Measurements from ENCODE around the gene SMAP2.
"Not testable (repeated sequence)": the region's sequence is repeated elsewhere in the genome, so short reads cannot be mapped to it uniquely, and the experiment has no call there.

SMAP2 gene

DNA sequence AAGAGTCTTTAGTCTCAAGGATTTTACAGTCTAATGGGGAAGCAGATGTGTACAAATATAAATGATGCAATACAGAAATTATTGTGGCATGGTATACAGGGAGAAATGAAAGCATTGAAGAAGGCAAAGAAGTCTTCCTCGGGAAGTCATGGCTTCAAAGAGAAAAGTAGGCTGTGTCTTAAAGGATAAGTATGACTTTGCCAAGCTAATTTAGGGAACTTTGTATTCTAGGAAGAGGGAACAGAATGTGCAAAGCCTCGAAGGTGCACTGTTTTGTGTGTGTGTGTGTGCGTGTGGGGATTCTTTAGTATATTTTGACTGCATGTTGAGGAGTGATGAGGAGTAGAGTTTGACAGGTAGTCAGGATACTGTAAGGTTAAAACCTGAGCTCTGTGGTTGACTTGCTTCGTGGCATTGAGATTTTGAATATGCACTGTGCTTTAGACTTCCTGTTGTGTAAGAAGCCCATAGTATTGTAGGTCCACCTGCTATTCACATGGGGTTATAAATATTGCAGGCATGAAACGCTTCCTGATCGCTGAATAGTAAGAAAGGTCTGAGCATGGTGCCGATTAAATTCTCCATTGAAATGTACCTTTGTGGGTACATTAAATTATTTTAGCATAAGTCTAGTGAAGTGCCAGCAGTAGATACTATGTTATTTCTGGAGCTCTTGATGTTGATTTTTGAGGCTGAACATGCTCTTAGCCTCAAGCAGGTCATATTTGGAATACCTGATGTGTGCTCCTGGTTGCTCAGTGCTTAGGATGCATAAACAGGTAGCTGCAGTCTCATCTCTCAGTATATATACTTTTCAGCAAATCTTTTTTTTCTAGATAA, 8.0 kb downstream of the SMAP2 start:
- Mint-ChIP-seq H3K27ac (peak overlapping the region; percentile 85), H3K9me3 (no peaks in the 10 kb centered on the region), H3K36me3 (ENCODE audit: low read depth) (peaks cover 79% of the 10 kb centered on the region), H3K4me1 (ENCODE audit: low read depth) (peaks cover 84% of the 10 kb centered on the region), H3K27me3 (no peaks in the 10 kb centered on the region), H3K4me3 (peak overlapping the region; percentile 41)
- intact Hi-C loops (cut with micrococcal nuclease) = no loop called here

DNA sequence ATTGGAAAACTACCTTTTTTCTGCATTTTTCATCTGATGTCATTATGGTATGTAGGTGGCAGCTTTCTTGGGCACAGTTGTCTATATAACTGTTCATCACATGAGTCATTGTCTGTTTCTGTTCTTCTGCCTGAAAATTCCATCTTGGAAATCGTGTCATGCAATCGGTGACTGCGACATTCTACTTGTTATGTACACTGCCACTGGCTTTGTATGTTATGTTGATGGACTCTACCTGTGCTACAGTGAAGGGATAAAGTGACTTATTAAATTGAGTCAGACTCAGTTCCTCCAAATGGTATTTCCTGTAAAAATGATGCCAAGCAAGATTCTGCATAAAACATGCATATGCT, 8.6 kb downstream of the SMAP2 start:
- H3K36me3 Mint-ChIP-seq (ENCODE audit: low read depth) = peaks cover 73% of the 10 kb centered on the region
- H3K27ac Mint-ChIP-seq = peak overlapping the region; percentile 85
- no peak overlapping the region for H3K4me3 Mint-ChIP-seq
- H3K4me1 Mint-ChIP-seq (ENCODE audit: low read depth) = peaks cover 83% of the 10 kb centered on the region
- H3K9me3 Mint-ChIP-seq = no peaks in the 10 kb centered on the region
- intact Hi-C loops (cut with micrococcal nuclease) = no loop called here
- no peaks in the 10 kb centered on the region for H3K27me3 Mint-ChIP-seq

DNA sequence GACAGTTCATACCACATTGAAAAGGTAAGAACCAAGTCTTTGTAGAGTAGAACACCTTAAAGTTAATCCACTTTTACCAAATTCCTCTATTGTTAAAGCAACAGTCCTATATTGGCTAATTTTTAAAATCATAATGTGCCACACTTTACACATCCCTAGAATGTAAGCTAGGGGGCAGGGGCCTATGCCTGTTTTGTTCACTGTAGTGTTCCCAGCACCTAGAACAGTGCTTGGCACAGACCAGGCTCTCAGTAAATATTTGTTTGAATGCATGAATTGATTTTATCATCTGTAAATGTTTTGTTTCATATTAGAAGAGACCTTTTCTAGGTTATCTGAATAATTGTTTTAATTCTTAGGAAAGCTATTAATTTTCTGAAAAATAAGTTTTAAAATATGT, 9.1 kb downstream of the SMAP2 start:
- no peaks in the 10 kb centered on the region for H3K27me3 Mint-ChIP-seq
- H3K4me3 Mint-ChIP-seq = no peak overlapping the region
- peak overlapping the region; percentile 99 for H3K27ac Mint-ChIP-seq
- H3K4me1 Mint-ChIP-seq (ENCODE audit: low read depth) = peaks cover 82% of the 10 kb centered on the region
- no peaks in the 10 kb centered on the region for H3K9me3 Mint-ChIP-seq
- intact Hi-C loops (cut with micrococcal nuclease) = no loop called here
- peaks cover 68% of the 10 kb centered on the region for H3K36me3 Mint-ChIP-seq (ENCODE audit: low read depth)

DNA sequence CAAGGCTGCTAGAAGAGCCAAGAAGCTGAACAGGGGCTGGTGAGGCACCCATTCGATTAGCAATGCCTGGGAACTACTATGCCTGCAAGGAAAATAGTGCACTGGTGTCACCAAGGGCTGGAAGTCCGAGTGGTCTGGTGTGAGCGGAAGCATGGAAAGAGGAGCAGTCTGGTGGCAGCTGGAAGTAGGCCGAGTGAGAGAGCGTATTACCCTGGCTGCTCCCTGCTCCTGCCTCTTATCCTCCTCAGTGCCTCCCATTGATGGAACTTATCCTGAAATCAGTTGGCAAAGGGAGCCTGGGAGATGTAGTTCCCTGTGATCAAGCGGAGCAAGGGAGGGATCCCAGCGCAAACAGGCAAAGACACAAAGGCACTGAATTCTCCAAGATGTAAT, 9.6 kb downstream of the SMAP2 start:
- Mint-ChIP-seq H3K9me3 (no peaks in the 10 kb centered on the region), H3K36me3 (ENCODE audit: low read depth) (peaks cover 67% of the 10 kb centered on the region), H3K4me3 (peak overlapping the region; percentile 63), H3K27ac (peak overlapping the region; percentile 99), H3K27me3 (no peaks in the 10 kb centered on the region), H3K4me1 (ENCODE audit: low read depth) (peaks cover 81% of the 10 kb centered on the region)
- intact Hi-C loops (cut with micrococcal nuclease) = no loop called here

DNA sequence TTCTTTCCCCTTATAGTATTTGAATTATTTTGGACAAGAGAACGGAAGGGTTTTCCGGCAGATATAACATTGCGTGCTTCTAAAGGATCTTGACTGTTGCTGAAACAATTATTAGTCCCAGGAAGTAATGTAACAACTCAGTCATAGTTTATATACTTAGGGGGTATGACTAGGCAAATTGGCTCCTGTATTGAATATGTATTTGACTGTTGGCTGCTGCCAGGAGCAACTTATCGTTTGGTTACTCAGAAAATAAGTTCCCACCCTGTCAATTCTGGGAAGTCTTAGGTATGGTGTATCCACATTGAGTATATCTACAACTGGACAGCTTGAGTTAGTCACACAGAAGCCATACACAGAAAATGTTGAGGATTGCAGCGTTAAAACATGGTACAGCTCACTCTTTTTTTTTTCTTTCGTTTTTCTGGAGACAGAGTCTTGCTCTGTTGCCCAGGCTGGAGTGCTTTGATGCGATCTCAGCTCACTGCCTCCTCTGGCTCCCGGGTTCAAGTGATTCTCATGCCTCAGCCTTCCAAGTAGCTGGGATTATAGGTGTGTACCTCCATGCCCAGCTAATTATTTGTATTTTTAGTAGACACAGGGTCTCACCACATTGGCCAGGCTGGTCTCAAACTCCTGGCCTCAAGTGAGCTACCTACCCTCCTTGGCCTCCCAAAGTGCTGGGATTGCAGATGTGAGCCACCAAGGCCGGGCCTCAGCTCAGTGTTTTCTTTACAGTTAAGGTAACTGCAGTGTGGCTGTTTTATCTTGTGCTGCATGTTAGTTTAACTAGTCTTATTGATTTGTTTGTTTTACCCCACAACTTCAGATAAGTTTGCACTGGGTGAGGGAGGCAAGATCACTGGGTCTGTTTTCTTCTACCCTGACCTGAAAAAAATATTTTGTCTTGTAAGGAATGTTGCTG, 10.2 kb downstream of the SMAP2 start:
- Mint-ChIP-seq H3K27ac (peak overlapping the region; percentile 99), H3K4me3 (peak overlapping the region; percentile 63), H3K9me3 (no peaks in the 10 kb centered on the region), H3K4me1 (ENCODE audit: low read depth) (peaks cover 81% of the 10 kb centered on the region), H3K36me3 (ENCODE audit: low read depth) (peaks cover 67% of the 10 kb centered on the region), H3K27me3 (no peaks in the 10 kb centered on the region)
- intact Hi-C loops (cut with micrococcal nuclease) = no loop called here

DNA sequence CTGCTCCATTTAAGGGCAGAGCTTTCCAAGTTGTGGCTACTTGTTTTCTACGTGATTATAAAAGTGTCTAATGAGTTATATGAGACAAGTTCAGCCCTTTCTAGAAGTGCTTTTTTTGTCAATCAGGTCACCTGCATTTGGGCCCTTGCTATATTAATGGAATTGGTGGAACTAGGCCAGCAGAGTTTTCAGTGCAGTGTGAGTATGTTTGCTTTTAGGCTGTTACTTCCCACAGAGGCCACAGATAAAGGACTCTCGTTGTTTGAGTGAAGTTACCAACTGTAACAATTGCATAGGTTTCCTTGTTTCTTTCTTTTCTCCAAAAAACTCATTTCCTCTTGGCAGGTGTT, 10.9 kb downstream of the SMAP2 start:
- H3K4me3 Mint-ChIP-seq = no peak overlapping the region
- H3K4me1 Mint-ChIP-seq (ENCODE audit: low read depth) = peaks cover 81% of the 10 kb centered on the region
- H3K27me3 Mint-ChIP-seq = no peaks in the 10 kb centered on the region
- H3K27ac Mint-ChIP-seq = peak overlapping the region; percentile 99
- peaks cover 67% of the 10 kb centered on the region for H3K36me3 Mint-ChIP-seq (ENCODE audit: low read depth)
- intact Hi-C loops (cut with micrococcal nuclease) = no loop called here
- no peaks in the 10 kb centered on the region for H3K9me3 Mint-ChIP-seq

DNA sequence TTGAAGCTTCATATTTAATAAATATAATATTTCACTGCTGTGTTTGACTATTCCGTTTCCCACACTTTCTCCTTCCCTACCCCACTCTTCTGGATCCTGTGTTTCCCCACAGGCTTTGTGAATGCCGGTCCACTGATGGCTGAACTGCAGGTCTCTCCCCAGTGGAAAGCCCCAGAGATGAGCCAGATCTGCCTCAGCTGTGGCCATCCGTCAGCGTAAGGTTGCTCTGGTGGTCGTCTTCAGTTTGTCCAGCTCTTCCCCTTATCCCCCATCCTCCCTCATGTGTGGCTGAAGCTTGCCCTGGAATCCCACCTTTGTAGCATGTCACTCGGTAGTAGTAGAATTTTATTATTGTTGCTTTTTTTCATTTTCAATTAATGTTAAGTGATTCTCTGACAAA, 11.4 kb downstream of the SMAP2 start:
- peaks cover 67% of the 10 kb centered on the region for H3K36me3 Mint-ChIP-seq (ENCODE audit: low read depth)
- H3K4me3 Mint-ChIP-seq = peak overlapping the region; percentile 34
- no peaks in the 10 kb centered on the region for H3K9me3 Mint-ChIP-seq
- H3K4me1 Mint-ChIP-seq (ENCODE audit: low read depth) = peaks cover 83% of the 10 kb centered on the region
- intact Hi-C loops (cut with micrococcal nuclease) = loop anchor here (5.0 kb wide), 1 partner anchor 43 kb away; no protein-coding TSS in a partner anchor
- no peaks in the 10 kb centered on the region for H3K27me3 Mint-ChIP-seq
- peak overlapping the region; percentile 99 for H3K27ac Mint-ChIP-seq

DNA sequence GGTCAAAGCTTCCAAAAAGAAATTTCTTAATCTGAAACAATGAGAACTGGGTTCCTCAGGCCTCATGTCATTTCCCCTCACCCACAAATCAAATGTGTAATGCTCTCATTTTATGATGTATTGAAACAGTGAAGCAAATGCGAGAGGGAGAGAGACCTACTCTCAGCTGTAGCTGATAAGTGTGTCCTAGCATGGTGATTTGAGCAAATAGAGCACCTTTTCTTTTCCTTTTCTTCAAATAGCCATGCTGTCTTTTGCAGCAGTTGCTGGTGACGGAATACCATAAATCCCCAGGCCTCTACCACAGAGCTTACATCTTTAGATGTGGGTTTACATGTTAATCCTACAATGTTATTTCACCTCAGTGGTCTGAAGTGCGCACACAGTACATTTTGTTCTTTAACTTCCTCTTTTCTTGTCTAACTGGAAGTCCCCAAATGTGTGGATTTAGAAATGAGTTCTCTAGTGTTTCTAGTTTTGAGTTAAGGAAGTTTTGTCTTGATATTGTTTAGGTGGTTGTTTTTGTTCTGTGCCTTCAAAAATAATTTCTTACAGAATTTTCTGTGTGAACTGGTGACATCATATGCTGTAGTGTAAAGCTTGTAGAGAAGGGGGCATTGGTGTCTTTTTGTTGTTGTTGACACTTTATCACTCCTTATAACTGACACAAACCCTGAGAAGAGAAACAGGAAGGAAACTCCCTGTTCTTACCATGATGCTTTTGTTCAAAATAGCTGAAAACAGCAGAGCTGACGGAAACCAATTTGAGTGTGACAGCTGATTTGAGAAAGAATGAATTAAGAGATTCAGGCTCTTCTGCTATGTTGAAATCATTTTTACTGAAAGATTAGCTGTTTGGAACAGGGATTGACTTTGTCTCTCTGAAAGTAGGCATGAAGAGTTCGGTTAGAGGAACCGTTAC, 12.2 kb downstream of the SMAP2 start:
- Mint-ChIP-seq H3K4me3 (peak overlapping the region; percentile 71), H3K27me3 (no peaks in the 10 kb centered on the region), H3K9me3 (no peaks in the 10 kb centered on the region), H3K27ac (peak overlapping the region; percentile 99), H3K36me3 (ENCODE audit: low read depth) (peaks cover 69% of the 10 kb centered on the region), H3K4me1 (ENCODE audit: low read depth) (peaks cover 88% of the 10 kb centered on the region)
- intact Hi-C loops (cut with micrococcal nuclease) = loop anchor here (5.0 kb wide), 1 partner anchor 43 kb away; no protein-coding TSS in a partner anchor

DNA sequence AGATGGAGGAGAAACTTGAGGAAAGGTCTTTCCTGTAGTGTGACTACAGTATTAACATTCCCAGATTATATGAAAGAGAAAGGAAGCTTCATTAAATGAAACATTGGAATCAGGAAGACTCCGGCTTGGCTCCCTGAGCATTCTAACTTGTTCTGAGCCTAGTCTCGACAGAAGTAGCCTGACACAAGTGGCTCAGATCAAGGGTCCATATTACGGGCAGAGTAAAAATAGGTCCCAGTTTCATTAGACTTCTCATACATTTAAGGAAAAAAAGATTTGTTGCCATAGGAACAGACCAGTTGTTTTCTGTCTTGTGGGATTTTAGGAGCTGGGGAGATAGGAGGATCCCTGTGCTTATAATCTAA, 12.8 kb downstream of the SMAP2 start:
- H3K4me1 Mint-ChIP-seq (ENCODE audit: low read depth) = peaks cover 88% of the 10 kb centered on the region
- no peaks in the 10 kb centered on the region for H3K27me3 Mint-ChIP-seq
- no peaks in the 10 kb centered on the region for H3K9me3 Mint-ChIP-seq
- H3K36me3 Mint-ChIP-seq (ENCODE audit: low read depth) = peaks cover 72% of the 10 kb centered on the region
- intact Hi-C loops (cut with micrococcal nuclease) = loop anchor here (5.0 kb wide), 1 partner anchor 44 kb away; no protein-coding TSS in a partner anchor
- peak overlapping the region; percentile 99 for H3K27ac Mint-ChIP-seq
- peak overlapping the region; percentile 71 for H3K4me3 Mint-ChIP-seq

DNA sequence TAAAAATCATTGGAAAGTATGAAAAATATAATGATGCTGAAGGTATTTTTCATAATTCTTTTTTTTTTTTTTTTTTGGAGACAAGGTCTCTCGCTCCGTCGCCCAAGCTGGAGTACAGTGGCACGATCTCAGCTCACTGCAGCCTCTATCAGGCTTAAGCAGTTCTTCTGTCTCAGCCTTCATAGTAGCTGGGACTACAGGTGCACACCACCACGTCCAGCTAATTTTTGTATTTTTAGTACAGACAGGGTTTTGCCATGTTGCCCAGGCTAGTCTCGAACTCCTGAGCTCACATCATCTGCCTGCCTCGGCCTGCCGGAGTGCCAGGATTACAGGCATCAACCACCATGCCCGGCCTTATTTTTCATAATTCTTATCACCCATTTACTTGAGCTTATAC, 13.3 kb downstream of the SMAP2 start:
- Mint-ChIP-seq H3K4me3 (peak overlapping the region; percentile 37), H3K27ac (peak overlapping the region; percentile 99), H3K9me3 (no peaks in the 10 kb centered on the region), H3K36me3 (ENCODE audit: low read depth) (peaks cover 69% of the 10 kb centered on the region), H3K27me3 (no peaks in the 10 kb centered on the region), H3K4me1 (ENCODE audit: low read depth) (peaks cover 88% of the 10 kb centered on the region)
- intact Hi-C loops (cut with micrococcal nuclease) = loop anchor here (5.0 kb wide), 1 partner anchor 44 kb away; no protein-coding TSS in a partner anchor

DNA sequence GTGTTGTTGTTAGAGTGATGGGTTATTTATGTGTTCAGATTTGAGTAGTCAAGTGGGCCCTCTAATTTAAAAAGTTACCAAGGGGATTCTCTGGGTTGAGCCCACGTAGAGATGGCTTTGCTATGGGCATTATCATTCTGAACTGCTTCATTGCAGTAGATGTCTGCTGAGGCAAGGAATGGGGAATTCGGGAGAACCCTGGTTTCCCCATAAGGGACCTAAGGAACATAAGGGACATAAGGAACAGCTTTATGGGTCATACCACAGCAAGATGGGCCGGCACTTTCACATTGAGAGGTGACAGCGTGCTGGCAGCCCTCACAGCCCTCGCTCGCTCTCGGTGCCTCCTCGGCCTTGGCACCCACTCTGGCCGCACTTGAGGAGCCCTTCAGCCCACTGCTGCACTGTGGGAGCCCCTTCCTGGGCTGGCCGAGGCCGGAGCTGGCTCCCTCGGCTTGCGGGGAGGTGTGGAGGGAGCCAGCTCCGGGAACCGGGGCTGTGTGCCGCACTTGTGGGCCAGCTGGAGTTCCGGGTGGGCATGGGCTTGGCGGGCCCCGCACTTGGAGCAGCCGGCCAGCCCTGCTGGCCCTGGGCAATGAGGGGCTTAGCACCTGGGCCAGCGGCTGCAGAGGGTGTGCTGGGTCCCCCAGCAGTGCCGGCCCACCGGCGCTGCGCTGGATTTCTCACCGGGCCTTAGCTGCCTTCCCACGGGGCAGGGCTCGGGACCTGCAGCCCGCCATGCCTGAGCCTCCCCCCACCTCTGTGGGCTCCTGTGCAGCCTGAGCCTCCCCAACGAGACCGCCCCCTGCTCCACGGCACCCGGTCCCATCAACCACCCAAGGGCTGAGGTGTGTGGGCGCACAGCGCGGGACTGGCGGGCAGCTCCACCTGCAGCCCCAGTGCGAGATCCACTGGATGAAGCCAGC, 14.1 kb downstream of the SMAP2 start:
- Mint-ChIP-seq H3K27ac (peak overlapping the region; percentile 99), H3K4me1 (ENCODE audit: low read depth) (peaks cover 91% of the 10 kb centered on the region), H3K36me3 (ENCODE audit: low read depth) (peaks cover 69% of the 10 kb centered on the region)
- intact Hi-C loops (cut with micrococcal nuclease) = loop anchor here (5.0 kb wide), 1 partner anchor 45 kb away; no protein-coding TSS in a partner anchor
- H3K9me3 Mint-ChIP-seq, H3K27me3 Mint-ChIP-seq, H3K4me3 Mint-ChIP-seq: not testable (repeated sequence)

DNA sequence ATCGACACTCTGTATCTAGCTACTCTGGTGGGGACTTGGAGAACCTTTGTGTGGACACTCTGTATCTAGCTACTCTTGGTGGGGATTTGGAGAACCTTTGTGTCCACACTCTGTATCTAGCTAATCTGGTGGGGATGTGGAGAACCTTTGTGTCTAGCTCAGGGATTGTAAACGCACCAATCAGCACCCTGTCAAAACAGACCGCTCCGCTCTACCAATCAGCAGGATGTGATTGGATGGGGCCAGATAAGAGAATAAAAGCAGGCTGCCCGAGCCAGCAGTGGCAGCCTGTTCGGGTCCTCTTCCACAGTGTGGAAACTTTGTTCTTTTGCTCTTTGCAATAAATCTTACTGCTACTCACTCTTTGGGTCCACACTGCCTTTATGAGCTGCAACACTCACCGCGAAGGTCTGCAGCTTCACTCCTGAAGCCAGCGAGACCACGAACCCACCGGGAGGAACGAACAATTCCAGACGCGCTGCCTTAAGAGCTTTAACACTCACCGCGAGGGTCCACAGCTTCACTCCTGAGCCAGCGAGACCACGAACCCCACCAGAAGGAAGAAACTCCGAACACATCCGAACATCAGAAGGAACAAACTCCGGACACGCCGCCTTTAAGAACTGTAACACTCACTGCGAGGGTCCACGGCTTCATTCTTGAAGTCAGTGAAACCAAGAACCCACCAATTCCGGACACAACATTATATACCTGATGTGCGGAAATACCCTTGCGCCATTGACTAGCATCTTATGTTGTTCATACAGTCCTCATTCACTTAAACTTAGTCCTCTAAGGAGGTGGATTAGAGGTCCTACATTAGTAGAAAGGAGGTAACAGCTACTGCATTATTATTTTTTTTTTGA, 15.2 kb downstream of the SMAP2 start:
- H3K27ac Mint-ChIP-seq = peak overlapping the region; percentile 99
- H3K9me3 Mint-ChIP-seq, H3K27me3 Mint-ChIP-seq: not testable (repeated sequence)
- peak overlapping the region; percentile 46 for H3K4me3 Mint-ChIP-seq
- peaks cover 88% of the 10 kb centered on the region for H3K4me1 Mint-ChIP-seq (ENCODE audit: low read depth)
- H3K36me3 Mint-ChIP-seq (ENCODE audit: low read depth) = peaks cover 60% of the 10 kb centered on the region
- intact Hi-C loops (cut with micrococcal nuclease) = loop anchor here (5.0 kb wide), 1 partner anchor 46 kb away; no protein-coding TSS in a partner anchor

Data from dendritic cell treated with granulocyte-macrophage colony-stimulating factor and Interleukin-4, amounts not matched to agents 40 ng/mL and 50 ng/mL, for 4 days (primary cell).